AG04450 (cell line): ENCODE measurements around the gene TEKTIP1. TPM values are rescaled to one million over a fixed set of nuclear protein-coding genes. Genes with fewer than 3 reads are reported as not detected.

Experiments
- CTCF ChIA-PET: fragments of 300-600, 350-600 bp; formaldehyde crosslinking; extraction: SDS; loops from one replicate; lab custom pipeline; 2022; ENCODE audit warnings: antibody characterized with exemption, inconsistent platforms; lab: Charles Lee
- POLR2A ChIA-PET: fragments of 350-600 bp; formaldehyde crosslinking; extraction: SDS; loops from one replicate; lab custom pipeline; 2021; ENCODE audit warnings: antibody characterized with exemption, inconsistent platforms; lab: Yijun Ruan, JAX
- DNase-seq: peaks from one replicate; pipeline ENCODE4 v3.0.0-alpha.2; 2011; ENCODE audit warnings: low read depth, low spot score
- H3K27ac ChIP-seq: one replicate; pipeline ENCODE4 v1.5.1; 2012; ENCODE audit warnings: low read depth, low read length, control low read depth
- H3K27me3 ChIP-seq: one replicate; pipeline ENCODE4 v1.6.0; 2012; ENCODE audit warnings: low read length; ENCODE audit not compliant: control insufficient read depth, insufficient read depth
- H3K4me3 ChIP-seq: 2 replicates; pipeline ENCODE4 v1.5.1; 2011; ENCODE audit warnings: mild to moderate bottlenecking, low read depth, low read length, control low read depth
- H3K9me3 ChIP-seq: 2 replicates; pipeline ENCODE4 v1.5.1; 2012; ENCODE audit warnings: low read length; ENCODE audit not compliant: control insufficient read depth, insufficient read depth
- CTCF ChIP-seq: IDR thresholded peaks from 2 replicates; pipeline ENCODE4 v1.5.1; 2011; ENCODE audit warnings: low read depth, low read length, control low read depth, inconsistent platforms
- polyA plus RNA-seq: library from polyadenylated mRNA; depleted of rRNA; stranded (reverse); fragments of >200 nt; gene quantifications from 2 replicates; pipeline ENCODE4 v1.2.3, GENCODE V29; 2011

The TEKTIP1 gene
- polyA plus RNA-seq, 1 experiment: not detected

DNA sequence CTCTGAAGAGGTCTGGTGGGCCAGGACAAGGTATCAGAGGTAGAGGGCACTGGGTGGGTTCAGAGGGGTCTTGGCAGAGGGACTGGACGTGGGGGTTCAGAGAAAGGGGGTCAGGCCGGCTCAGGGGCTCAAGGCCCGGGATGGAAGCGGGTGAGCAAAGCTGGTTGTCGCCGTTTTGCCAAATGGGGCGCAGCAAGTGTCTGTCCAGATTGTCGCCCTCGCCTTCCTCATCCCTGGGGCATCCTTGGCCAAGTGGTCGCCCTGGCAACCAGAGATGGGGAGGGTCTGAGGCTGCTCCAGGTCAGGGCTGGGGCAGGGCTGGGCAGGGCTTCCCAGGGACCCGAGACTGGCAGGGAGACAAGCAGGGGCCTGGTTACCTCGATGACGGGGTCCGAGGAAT lies 45.3 kb upstream of the TEKTIP1 start:
- ChIA-PET POLR2A (no interaction called here), CTCF (interaction anchor here (2.2 kb wide), 1 partner anchor 9 kb away, joined by 11 read pairs; no protein-coding TSS in a partner anchor)
- Histone ChIP-seq H3K9me3 (no peaks in the 10 kb centered on the region; the same call in 1 of the 2 replicates), H3K27ac (no peak overlapping the region), H3K4me3 (no peak overlapping the region), H3K27me3 (no peaks in the 10 kb centered on the region)
- TF ChIP-seq CTCF: no peak
- DNase-seq: no peak

DNA sequence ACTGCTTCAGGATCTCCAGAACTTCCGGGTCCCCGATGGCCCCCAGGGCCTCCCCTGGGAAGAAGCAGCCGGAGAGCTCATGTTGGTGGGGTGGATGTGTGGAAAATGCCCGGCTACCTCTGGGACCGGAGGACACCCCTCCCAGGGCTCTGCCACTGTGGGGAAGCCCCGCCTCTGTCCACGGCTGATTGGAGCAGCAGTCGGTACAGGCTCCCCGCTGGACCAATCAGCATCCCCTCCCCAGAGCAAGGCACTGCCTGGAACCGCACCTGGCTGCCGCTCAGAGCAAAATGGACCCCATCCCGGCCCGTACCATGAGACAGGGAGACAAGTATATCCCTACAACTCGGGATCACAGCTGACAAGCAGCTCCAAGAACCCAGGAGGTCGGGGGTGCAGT lies 44.9 kb upstream of the TEKTIP1 start:
- no peak for DNase-seq
- H3K27me3 ChIP-seq: no peaks in the 10 kb centered on the region
- ChIA-PET CTCF (interaction anchor here (1.2 to 2.2 kb wide), 2 partner anchors 9 to 189 kb away, joined by 4 to 11 read pairs; no protein-coding TSS in a partner anchor), POLR2A (interaction anchor here (0.6 to 0.8 kb wide), 2 partner anchors 24 to 159 kb away, joined by 6 to 13 read pairs; no protein-coding TSS in a partner anchor)
- H3K9me3 ChIP-seq: no peaks in the 10 kb centered on the region; the same call in 1 of the 2 replicates
- H3K27ac ChIP-seq: no peak overlapping the region
- no peak for TF ChIP-seq CTCF
- H3K4me3 ChIP-seq: no peak overlapping the region

- ChIA-PET POLR2A (interaction anchor here (0.6 to 0.8 kb wide), 4 partner anchors 24 to 939 kb away, joined by 5 to 13 read pairs (median 6); no protein-coding TSS in a partner anchor), CTCF (interaction anchor here (1.2 to 2.2 kb wide), 2 partner anchors 10 to 190 kb away, joined by 4 to 11 read pairs; no protein-coding TSS in a partner anchor)
- H3K27ac ChIP-seq: no peak overlapping the region
Measured at GRCh38 chr19:3494559-3494958, 44.4 kb upstream of the TEKTIP1 start.

DNA sequence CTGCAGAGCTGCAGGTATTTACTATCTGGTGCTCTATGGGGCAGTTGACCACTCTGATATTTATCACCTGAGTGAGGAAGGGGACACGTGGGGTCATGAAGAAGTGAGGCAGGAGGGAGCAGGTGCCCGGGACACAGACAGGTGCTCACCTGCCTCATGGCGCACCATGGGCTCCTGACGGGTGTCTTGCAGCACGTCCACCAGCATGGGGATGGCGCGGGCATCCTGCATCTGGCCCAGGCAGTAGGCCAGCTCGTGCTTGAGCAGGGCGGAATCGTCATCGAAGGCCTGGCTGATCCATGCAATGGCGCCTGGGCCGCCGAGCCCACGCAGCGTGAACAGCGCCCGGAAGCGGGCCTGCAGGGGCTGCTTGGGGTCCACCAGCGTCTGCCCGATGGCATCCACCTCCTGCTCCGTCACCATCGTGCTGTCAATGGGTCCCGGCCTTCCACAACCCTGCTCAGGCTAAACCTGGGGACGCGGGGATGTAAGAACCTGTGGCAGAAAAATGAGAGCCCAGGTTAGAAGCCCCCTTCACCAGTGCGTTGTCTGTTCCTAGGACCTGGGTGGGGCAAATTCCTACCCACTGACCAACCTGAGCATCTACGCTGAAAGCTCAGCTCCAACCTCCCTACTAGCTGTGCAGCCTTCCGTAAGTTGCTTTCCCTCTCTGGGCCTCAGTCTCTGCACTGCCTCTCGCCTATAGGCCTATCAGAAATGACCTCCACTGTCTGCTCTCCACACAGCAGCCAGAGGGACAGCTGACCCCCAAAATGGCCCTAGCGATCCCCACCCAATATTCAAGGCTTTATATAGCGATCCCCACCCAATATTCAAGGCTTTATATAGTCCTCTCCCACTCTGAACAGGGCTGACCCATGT lies 42.3 kb upstream of the TEKTIP1 start:
- no peak for TF ChIP-seq CTCF
- DNase-seq: no peak
- Histone ChIP-seq H3K9me3 (no peaks in the 10 kb centered on the region; the same call in 1 of the 2 replicates), H3K27ac (no peak overlapping the region), H3K4me3 (no peak overlapping the region), H3K27me3 (no peaks in the 10 kb centered on the region)
- POLR2A ChIA-PET: no interaction called here
- CTCF ChIA-PET: no interaction called here

More at GRCh38 chr19:3494559-3494958, 44.4 kb upstream of the TEKTIP1 start:
- DNase-seq: no peak
- no peak for TF ChIP-seq CTCF
- H3K27me3 ChIP-seq: no peaks in the 10 kb centered on the region
- H3K9me3 ChIP-seq: no peaks in the 10 kb centered on the region; the same call in 1 of the 2 replicates
- H3K4me3 ChIP-seq: no peak overlapping the region
